Fibroblast of pulmonary artery (primary cell): ENCODE data around the gene IL17RB.
A peak's percentile ranks its signal among the peaks of the same experiment; 100 is the strongest.

Experiments used
- DNase-seq: peaks from one replicate; pipeline ENCODE4 v3.0.0-alpha.2; 2010; ENCODE audit warnings: low read depth
- H3K4me3 ChIP-seq: replicated peaks from 2 replicates; pipeline ENCODE4 v1.5.1; 2011; ENCODE audit warnings: low read depth, mild to moderate bottlenecking, control low read depth, low read length, moderate library complexity
- CTCF ChIP-seq: IDR thresholded peaks from 2 replicates; pipeline ENCODE4 v1.5.1; 2011; ENCODE audit warnings: mild to moderate bottlenecking, control low read depth, low read length, inconsistent platforms; ENCODE audit errors: missing control alignments

Gene IL17RB

DNA sequence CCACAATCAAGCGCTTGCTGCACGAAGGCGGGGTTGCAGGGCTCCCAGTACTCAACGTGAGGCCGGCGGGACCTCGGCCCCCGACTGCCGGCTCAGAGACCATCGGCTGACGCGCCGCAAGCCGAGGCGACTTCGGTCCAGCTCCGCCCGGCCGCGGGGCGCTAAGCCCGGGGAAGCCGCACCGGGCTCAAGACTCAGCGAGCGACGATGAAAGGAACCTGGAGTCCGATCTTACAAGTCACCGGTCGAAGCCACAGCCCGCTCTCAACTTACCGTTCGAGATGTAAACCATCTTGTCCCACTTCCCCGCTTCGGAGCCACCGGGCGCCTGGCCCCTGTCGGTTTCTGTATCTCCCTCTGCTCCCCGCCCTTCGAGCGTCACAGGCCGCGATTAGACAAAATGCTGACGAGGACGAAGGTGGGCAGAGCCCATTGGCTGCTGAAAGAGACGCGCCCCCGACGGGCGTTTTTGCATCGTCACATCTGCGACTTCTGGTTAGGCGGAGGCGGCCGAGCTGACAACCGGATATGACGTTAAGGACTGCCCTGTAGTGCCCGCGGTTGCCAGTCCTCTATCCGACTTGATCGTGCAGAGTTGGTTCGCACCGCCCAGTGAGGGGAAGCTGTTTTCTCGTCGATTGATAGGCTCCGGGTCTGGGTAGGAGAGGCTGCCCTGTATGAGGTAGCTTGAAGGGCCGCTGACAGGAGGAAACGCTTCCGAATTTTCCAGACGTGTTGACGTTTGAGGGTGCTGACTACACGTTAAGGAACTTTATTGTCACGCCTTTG is 45.3 kb downstream of the IL17RB start, which contains the start of gene SELENOK:
SELENOK (minus strand) TSS at position 363 of the 789 bp plus-strand sequence.
- peak within 1 kb of the TSS; percentile 92 for H3K4me3 ChIP-seq
- peak; percentile 100 for DNase-seq
- TF ChIP-seq CTCF, result no peak

DNA sequence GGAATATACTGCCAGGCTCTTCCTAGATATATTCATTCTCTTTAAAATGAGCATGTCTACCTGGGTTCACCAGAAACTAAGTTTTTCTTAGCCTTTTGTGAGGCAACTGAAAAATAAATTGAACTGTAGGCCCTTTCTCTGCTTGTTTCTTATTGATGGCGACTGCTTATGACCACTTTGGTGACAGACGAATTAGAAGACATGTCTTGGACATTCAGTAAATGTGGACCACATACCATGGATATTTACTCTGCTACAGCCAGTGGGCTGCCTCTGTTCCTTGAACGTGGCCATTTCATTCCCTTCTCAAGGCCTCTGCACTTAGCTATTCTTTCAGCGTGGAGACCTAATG is 45.9 kb downstream of the IL17RB start:
- TF ChIP-seq CTCF, result no peak
- peak overlapping the region; percentile 92 for H3K4me3 ChIP-seq
- DNase-seq, result no peak

- no peak overlapping the region for H3K4me3 ChIP-seq
- no peak for TF ChIP-seq CTCF
- no peak for DNase-seq
Observed at GRCh38 chr3:53899750-53900149, 53.4 kb downstream of the IL17RB start.

GRCh38 chr3:53900666-53901331 is 54.4 kb downstream of the IL17RB start:
- DNase-seq, result no peak
- TF ChIP-seq CTCF, result no peak
- no peak overlapping the region for H3K4me3 ChIP-seq

GRCh38 chr3:53902067-53902466 is 55.7 kb downstream of the IL17RB start:
- no peak for DNase-seq
- no peak for TF ChIP-seq CTCF
- no peak overlapping the region for H3K4me3 ChIP-seq

GRCh38 chr3:53902711-53903110 is 56.3 kb downstream of the IL17RB start:
- DNase-seq, result no peak
- TF ChIP-seq CTCF, result no peak
- no peak overlapping the region for H3K4me3 ChIP-seq
